ENCODE data around the gene TSPAN8. TPM values are rescaled to one million over a fixed set of nuclear protein-coding genes. Genes with fewer than 3 reads are reported as not detected.

The TSPAN8 gene
- total and polyA plus RNA-seq, 2 experiments from 2014 or later: not detected

- H4K20me1 ChIP-seq (replicated peaks; ENCODE audit: insufficient read depth): no peaks in the 10 kb centered on the region
- H3K4me1 ChIP-seq (ENCODE audit: insufficient read depth): peaks cover 46% of the 10 kb centered on the region
- H3K36me3 ChIP-seq (ENCODE audit: insufficient read depth): no peaks in the 10 kb centered on the region
- peaks cover 6% of the 10 kb centered on the region for H3K27me3 Mint-ChIP-seq (ENCODE audit: insufficient read depth, low read depth, poor library complexity)
- H3K4me3 ChIP-seq: no peak overlapping the region
- no peaks in the 10 kb centered on the region for H3K79me2 ChIP-seq (replicated peaks; ENCODE audit: insufficient read depth)
- DNase-seq (ENCODE audit: low spot score) (no peak), ATAC-seq (no peak)
- TF ChIP-seq REST (IDR thresholded peaks at IDR 0.05; ENCODE audit: unreplicated experiment): no peak
- TF ChIP-seq ZNF114 (CRISPR knock-in tag; IDR thresholded peaks at IDR 0.05): no peak
- TF ChIP-seq, protein P1, sequence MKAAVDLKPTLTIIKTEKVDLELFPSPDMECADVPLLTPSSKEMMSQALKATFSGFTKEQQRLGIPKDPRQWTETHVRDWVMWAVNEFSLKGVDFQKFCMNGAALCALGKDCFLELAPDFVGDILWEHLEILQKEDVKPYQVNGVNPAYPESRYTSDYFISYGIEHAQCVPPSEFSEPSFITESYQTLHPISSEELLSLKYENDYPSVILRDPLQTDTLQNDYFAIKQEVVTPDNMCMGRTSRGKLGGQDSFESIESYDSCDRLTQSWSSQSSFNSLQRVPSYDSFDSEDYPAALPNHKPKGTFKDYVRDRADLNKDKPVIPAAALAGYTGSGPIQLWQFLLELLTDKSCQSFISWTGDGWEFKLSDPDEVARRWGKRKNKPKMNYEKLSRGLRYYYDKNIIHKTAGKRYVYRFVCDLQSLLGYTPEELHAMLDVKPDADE (IDR thresholded peaks at IDR 0.05): no peak
- TF ChIP-seq, protein P2, sequence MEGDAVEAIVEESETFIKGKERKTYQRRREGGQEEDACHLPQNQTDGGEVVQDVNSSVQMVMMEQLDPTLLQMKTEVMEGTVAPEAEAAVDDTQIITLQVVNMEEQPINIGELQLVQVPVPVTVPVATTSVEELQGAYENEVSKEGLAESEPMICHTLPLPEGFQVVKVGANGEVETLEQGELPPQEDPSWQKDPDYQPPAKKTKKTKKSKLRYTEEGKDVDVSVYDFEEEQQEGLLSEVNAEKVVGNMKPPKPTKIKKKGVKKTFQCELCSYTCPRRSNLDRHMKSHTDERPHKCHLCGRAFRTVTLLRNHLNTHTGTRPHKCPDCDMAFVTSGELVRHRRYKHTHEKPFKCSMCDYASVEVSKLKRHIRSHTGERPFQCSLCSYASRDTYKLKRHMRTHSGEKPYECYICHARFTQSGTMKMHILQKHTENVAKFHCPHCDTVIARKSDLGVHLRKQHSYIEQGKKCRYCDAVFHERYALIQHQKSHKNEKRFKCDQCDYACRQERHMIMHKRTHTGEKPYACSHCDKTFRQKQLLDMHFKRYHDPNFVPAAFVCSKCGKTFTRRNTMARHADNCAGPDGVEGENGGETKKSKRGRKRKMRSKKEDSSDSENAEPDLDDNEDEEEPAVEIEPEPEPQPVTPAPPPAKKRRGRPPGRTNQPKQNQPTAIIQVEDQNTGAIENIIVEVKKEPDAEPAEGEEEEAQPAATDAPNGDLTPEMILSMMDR (conservative IDR thresholded peaks at IDR 0.05; ENCODE audit: low read depth in 2 of 2): no peak
- no peak for TF ChIP-seq NANOG (IDR thresholded peaks at IDR 0.05; ENCODE audit: borderline replicate concordance)
- TF ChIP-seq POLR2AphosphoS5 (IDR thresholded peaks at IDR 0.05; ENCODE audit: low read depth): no peak
- TF ChIP-seq STAT1 (IDR thresholded peaks at IDR 0.05; ENCODE audit: unreplicated experiment): no peak
- no peak for TF ChIP-seq EZH2phosphoT487 (IDR thresholded peaks at IDR 0.05; ENCODE audit: unreplicated experiment)
- TF ChIP-seq CREB1 (CRISPR knock-in tag; IDR thresholded peaks at IDR 0.05; ENCODE audit: low read depth): no peak
- TF ChIP-seq, protein P3, sequence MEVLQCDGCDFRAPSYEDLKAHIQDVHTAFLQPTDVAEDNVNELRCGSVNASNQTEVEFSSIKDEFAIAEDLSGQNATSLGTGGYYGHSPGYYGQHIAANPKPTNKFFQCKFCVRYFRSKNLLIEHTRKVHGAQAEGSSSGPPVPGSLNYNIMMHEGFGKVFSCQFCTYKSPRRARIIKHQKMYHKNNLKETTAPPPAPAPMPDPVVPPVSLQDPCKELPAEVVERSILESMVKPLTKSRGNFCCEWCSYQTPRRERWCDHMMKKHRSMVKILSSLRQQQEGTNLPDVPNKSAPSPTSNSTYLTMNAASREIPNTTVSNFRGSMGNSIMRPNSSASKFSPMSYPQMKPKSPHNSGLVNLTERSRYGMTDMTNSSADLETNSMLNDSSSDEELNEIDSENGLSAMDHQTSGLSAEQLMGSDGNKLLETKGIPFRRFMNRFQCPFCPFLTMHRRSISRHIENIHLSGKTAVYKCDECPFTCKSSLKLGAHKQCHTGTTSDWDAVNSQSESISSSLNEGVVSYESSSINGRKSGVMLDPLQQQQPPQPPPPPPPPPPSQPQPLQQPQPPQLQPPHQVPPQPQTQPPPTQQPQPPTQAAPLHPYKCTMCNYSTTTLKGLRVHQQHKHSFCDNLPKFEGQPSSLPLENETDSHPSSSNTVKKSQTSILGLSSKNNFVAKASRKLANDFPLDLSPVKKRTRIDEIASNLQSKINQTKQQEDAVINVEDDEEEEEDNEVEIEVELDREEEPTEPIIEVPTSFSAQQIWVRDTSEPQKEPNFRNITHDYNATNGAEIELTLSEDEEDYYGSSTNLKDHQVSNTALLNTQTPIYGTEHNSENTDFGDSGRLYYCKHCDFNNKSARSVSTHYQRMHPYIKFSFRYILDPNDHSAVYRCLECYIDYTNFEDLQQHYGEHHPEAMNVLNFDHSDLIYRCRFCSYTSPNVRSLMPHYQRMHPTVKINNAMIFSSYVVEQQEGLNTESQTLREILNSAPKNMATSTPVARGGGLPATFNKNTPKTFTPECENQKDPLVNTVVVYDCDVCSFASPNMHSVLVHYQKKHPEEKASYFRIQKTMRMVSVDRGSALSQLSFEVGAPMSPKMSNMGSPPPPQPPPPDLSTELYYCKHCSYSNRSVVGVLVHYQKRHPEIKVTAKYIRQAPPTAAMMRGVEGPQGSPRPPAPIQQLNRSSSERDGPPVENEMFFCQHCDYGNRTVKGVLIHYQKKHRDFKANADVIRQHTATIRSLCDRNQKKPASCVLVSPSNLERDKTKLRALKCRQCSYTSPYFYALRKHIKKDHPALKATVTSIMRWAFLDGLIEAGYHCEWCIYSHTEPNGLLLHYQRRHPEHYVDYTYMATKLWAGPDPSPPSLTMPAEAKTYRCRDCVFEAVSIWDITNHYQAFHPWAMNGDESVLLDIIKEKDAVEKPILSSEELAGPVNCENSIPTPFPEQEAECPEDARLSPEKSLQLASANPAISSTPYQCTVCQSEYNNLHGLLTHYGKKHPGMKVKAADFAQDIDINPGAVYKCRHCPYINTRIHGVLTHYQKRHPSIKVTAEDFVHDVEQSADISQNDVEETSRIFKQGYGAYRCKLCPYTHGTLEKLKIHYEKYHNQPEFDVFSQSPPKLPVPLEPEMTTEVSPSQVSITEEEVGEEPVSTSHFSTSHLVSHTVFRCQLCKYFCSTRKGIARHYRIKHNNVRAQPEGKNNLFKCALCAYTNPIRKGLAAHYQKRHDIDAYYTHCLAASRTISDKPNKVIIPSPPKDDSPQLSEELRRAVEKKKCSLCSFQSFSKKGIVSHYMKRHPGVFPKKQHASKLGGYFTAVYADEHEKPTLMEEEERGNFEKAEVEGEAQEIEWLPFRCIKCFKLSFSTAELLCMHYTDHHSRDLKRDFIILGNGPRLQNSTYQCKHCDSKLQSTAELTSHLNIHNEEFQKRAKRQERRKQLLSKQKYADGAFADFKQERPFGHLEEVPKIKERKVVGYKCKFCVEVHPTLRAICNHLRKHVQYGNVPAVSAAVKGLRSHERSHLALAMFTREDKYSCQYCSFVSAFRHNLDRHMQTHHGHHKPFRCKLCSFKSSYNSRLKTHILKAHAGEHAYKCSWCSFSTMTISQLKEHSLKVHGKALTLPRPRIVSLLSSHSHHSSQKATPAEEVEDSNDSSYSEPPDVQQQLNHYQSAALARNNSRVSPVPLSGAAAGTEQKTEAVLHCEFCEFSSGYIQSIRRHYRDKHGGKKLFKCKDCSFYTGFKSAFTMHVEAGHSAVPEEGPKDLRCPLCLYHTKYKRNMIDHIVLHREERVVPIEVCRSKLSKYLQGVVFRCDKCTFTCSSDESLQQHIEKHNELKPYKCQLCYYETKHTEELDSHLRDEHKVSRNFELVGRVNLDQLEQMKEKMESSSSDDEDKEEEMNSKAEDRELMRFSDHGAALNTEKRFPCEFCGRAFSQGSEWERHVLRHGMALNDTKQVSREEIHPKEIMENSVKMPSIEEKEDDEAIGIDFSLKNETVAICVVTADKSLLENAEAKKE (CRISPR knock-in tag; IDR thresholded peaks at IDR 0.05): no peak
- no peak for TF ChIP-seq JUNB (IDR thresholded peaks at IDR 0.05; ENCODE audit: unreplicated experiment)
- no peak for TF ChIP-seq ZNF331 (CRISPR knock-in tag; IDR thresholded peaks at IDR 0.05; ENCODE audit: low read depth)
- no peak for TF ChIP-seq EZH2 (IDR thresholded peaks at IDR 0.05; ENCODE audit: low read depth, unreplicated experiment)
- no peak overlapping the region for H3K27ac ChIP-seq (ENCODE audit: low read depth)
- H2AFZ ChIP-seq: no peak overlapping the region
- no peak overlapping the region for H3K4me2 ChIP-seq
- no peaks in the 10 kb centered on the region for H3K9me3 Mint-ChIP-seq
- H3F3A ChIP-seq (replicated peaks; ENCODE audit: low read depth): no peaks in the 10 kb centered on the region
- H3K4me3 Mint-ChIP-seq: no peak overlapping the region
- peaks cover 47% of the 10 kb centered on the region for H3K4me1 Mint-ChIP-seq
- 0 out of 2 replicates have a peak, but pooled peaks cover 5% of the 10 kb centered on the region for H3K9me2 ChIP-seq (ENCODE audit: insufficient read depth)
- no peak overlapping the region for H3K27ac Mint-ChIP-seq
- no peaks in the 10 kb centered on the region; the same call in 2 of the 3 replicates for H3K36me3 Mint-ChIP-seq (ENCODE audit: low read depth)
- H3K27me3 ChIP-seq (ENCODE audit: insufficient read depth): no peaks in the 10 kb centered on the region
Observed at GRCh38 chr12:71194657-71195056, 36.9 kb upstream of the TSPAN8 start.

Measured in GM23338 (cell line).